Tibial nerve (tissue), 4 donors: ENCODE data around the gene CYP27C1. TPM values are rescaled to one million over a fixed set of nuclear protein-coding genes. Genes with fewer than 3 reads are reported as not detected.

ENCODE experiments used
- DNase-seq, 2 donors: peaks; one replicate each; pipeline ENCODE4 v3.0.0-alpha.2; 2019; ENCODE audit warnings: low spot score in 2 of 2
- H3K27ac ChIP-seq, 4 donors: fragments of 200-600 bp; sonication (generic) in 3 of 4; one replicate each; pipeline ENCODE4 v1.5.1; 2017 to 2019; ENCODE audit warnings: mild to moderate bottlenecking in 1 of 4
- H3K27me3 ChIP-seq, 2 donors: fragments of 200-600 bp; sonication (generic) in 1 of 2; one replicate each; pipeline versions ENCODE4 v1.5.1 to v1.6.0; 2017 to 2019
- H3K36me3 ChIP-seq, 3 donors: fragments of 200-600 bp; sonication (generic); one replicate each; pipeline ENCODE4 v1.5.1; 2018 to 2019
- H3K4me1 ChIP-seq, 4 donors: fragments of 200-600 bp; sonication (generic) in 3 of 4; one replicate each; pipeline ENCODE4 v1.5.1; 2017 to 2019
- H3K4me3 ChIP-seq, 4 donors: fragments of 200-600 bp; sonication (generic) in 3 of 4; one replicate each; pipeline ENCODE4 v1.5.1; 2017 to 2019; ENCODE audit warnings: mild to moderate bottlenecking in 1 of 4, moderate library complexity in 1 of 4
- H3K9me3 ChIP-seq, 4 donors: fragments of 200-600 bp; sonication (generic) in 3 of 4; one replicate each; pipeline ENCODE4 v1.5.1; 2017 to 2019
- EP300 ChIP-seq, 2 donors: sonication (generic); formaldehyde crosslinking; IDR thresholded peaks; one replicate each; pipeline ENCODE4 v1.6.1; 2017; ENCODE audit warnings: antibody characterized with exemption in 2 of 2, mild to moderate bottlenecking in 1 of 2
- POLR2A ChIP-seq, 2 donors: fragments of 450-650 bp; IDR thresholded peaks; one replicate each; pipeline ENCODE4 v1.6.1; 2017; ENCODE audit warnings: antibody characterized with exemption in 2 of 2, mild to moderate bottlenecking in 2 of 2, moderate library complexity in 2 of 2
- WGBS, 2 donors: methylation state at CpG; one replicate each; pipeline ENCODE4 v1.1.5; 2018; 5-methylcytosine and 5-hydroxymethylcytosine counted together
- total RNA-seq, 4 donors: library from RNA; depleted of rRNA; stranded (reverse); fragments of >200 nt; gene quantifications; one replicate each; pipeline ENCODE4 v1.1.0, GENCODE V29; 2016
- TF ChIP-seq, protein P1 (sequence below), 5 experiments: fragments of 200-600 bp in 3 of 5; fragments of 450-650 bp in 2 of 5; sonication (generic) in 3 of 5; IDR thresholded peaks; one replicate each; pipeline ENCODE4 v1.5.1; 2016 to 2019; ENCODE audit warnings: antibody characterized with exemption in 5 of 5, mild to moderate bottlenecking in 3 of 5, moderate library complexity in 2 of 5

Gene CYP27C1
- total RNA-seq, 4 donors from 2014 or later, result 0.42 to 1.2 (median 0.73) TPM

DNA sequence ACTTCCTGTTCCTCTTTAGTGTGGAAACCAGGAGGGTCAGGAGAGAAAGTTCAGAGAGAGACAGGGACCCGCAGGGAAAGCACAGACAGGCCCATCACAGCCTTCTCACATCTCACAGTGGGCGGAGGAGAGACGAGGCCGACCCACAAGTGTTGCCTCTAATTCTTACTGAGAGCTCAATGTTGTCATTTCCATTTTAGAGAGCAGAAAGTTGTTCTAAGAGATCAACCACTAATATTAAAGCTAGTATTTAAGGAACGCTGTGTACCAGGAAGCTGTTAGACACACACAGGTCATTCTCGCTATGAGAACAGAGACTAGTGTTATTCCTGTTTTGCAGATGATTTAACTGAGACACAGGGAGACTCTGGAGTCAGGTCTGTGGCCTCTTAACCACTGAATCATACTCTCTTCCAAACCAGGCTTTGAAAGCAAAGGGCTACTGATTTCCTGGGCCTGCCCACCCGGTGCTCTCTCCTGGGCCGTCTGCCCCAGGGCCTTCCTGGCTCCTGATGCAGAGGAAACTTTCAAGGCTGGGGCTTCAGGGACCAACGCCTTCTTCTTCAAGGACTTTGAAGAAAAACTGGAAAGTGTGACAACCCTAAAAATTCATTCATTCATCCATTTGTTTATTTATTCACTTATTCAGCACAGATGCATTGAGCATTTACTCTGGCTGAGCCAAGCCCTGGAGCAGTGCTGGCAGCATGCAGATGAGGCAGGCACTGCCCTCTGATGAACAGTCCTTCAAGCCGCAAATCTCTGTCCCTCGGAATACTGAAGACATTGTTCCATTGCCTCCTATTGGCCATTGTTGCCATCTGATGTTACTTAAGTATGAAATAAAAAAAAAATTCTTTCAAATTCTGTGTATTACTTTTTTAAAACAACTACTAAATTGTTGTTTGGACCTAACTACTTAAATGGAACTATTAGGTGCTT is 76.0 kb downstream of the CYP27C1 start:
- 36 to 41% methylated on average over 11 of the region's 11 CpGs for WGBS, 2 donors
- Histone ChIP-seq H3K27ac (peak overlapping the region; percentile 54 to 88 (median 76)), H3K9me3 (no peaks in the 10 kb centered on the region), H3K27me3 (no peaks in the 10 kb centered on the region), H3K36me3 (no peaks in the 10 kb centered on the region), H3K4me3 (no peak overlapping the region), H3K4me1 (peaks cover 0 to 38% (median 24%) of the 10 kb centered on the region in 4 donors)
- DNase-seq, result peak in 1 of 2 donors; percentile 35
- TF ChIP-seq, protein P1, sequence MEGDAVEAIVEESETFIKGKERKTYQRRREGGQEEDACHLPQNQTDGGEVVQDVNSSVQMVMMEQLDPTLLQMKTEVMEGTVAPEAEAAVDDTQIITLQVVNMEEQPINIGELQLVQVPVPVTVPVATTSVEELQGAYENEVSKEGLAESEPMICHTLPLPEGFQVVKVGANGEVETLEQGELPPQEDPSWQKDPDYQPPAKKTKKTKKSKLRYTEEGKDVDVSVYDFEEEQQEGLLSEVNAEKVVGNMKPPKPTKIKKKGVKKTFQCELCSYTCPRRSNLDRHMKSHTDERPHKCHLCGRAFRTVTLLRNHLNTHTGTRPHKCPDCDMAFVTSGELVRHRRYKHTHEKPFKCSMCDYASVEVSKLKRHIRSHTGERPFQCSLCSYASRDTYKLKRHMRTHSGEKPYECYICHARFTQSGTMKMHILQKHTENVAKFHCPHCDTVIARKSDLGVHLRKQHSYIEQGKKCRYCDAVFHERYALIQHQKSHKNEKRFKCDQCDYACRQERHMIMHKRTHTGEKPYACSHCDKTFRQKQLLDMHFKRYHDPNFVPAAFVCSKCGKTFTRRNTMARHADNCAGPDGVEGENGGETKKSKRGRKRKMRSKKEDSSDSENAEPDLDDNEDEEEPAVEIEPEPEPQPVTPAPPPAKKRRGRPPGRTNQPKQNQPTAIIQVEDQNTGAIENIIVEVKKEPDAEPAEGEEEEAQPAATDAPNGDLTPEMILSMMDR (IDR thresholded peaks at IDR 0.05), result peak; percentile 16 to 49 (median 43)
- TF ChIP-seq POLR2A (IDR thresholded peaks at IDR 0.05) (no peak), EP300 (IDR thresholded peaks at IDR 0.05) (peak in 1 of 2 donors; percentile 67)

DNA sequence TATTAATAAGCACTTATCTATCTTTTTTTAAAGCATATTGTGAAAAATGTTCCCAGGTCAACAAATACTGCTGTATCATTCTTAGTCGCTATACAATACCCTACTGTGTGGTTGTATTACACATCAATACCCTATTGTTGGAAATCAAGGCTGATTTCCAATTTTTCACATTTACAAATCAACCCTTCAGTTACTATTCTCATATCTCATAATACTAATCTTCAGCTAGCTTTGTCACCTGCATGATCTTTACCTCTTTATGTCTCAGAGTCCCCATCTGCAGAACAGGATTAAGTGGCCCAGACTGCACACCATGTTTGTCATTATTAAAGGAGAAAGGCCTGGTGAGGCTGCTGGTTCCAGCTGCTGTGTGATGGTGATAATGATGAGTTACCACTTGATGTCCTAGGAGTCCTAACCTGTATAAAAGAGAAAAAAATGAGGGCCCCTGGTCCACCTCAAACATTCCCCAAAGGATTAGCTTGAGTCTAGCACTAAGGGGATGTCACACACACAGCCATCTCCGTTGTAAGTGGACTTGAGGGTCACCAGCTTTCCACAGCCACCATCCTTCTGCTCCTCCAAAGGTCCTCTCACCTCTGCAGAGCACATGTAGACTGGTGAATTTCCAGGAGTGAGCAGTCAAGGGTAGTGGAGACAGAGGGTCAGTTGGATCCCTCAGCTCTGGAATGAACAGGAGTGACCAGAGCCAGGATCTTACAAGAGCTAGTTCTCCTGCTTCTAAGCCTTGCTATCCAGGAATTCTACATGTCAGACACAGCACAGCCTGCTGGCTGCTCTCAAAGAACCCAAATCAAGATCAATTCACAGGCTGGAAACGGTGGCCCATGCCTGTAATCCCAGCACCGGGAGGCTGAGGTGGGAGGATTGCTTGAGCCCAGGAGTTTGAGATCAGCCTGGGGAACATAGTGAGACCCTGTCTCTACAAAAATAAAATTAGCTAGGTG is 77.2 kb downstream of the CYP27C1 start:
- Histone ChIP-seq H3K27ac (peak overlapping the region; percentile 54 to 88 (median 76)), H3K4me1 (peaks cover 0 to 38% (median 24%) of the 10 kb centered on the region in 4 donors), H3K36me3 (no peaks in the 10 kb centered on the region), H3K4me3 (no peak overlapping the region), H3K9me3 (no peaks in the 10 kb centered on the region), H3K27me3 (no peaks in the 10 kb centered on the region)
- 71 to 75% methylated on average over 4 of the region's 4 CpGs for WGBS, 2 donors
- no peak for DNase-seq
- TF ChIP-seq POLR2A (IDR thresholded peaks at IDR 0.05) (no peak), EP300 (IDR thresholded peaks at IDR 0.05) (no peak)
- TF ChIP-seq, protein P1 (IDR thresholded peaks at IDR 0.05), result no peak

DNA sequence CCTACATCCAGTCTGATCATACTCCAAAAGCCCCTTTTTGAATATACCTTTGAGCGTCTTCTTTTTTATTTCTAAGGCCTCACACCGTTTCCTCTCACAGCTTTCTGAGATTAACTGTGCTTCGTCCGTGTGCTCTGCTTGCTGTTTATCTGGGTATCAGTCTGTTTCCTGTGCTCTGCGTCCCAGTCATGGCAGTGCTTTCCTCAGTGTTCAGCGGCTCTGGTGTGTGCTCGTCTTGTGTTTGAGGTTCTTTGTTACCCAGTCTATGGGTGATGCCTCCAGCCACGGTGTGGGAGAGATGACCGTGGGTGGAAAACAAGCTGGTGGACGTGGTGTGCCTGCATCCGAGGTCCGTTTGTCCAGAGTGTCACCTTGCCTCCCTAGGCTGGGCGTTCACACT is 79.6 kb downstream of the CYP27C1 start:
- Histone ChIP-seq H3K4me1 (peaks cover 0 to 33% (median 24%) of the 10 kb centered on the region in 4 donors), H3K4me3 (no peak overlapping the region), H3K27ac (no peak overlapping the region), H3K27me3 (no peaks in the 10 kb centered on the region), H3K36me3 (no peaks in the 10 kb centered on the region), H3K9me3 (no peaks in the 10 kb centered on the region)
- no peak for TF ChIP-seq POLR2A (IDR thresholded peaks at IDR 0.05)
- TF ChIP-seq, protein P1 (IDR thresholded peaks at IDR 0.05), result no peak
- no peak for TF ChIP-seq EP300 (IDR thresholded peaks at IDR 0.05)
- no peak for DNase-seq
- 71 to 78% methylated on average over 13 of the region's 13 CpGs for WGBS, 2 donors

- Histone ChIP-seq H3K27ac (no peak overlapping the region), H3K4me3 (no peak overlapping the region), H3K9me3 (no peaks in the 10 kb centered on the region), H3K27me3 (no peaks in the 10 kb centered on the region), H3K36me3 (no peaks in the 10 kb centered on the region), H3K4me1 (peaks cover 0 to 26% (median 19%) of the 10 kb centered on the region in 4 donors)
- 82 to 84% methylated on average over 2 of the region's 2 CpGs for WGBS, 2 donors
- TF ChIP-seq, protein P1 (IDR thresholded peaks at IDR 0.05), result no peak
- no peak for TF ChIP-seq POLR2A (IDR thresholded peaks at IDR 0.05)
- DNase-seq, result no peak
Observed at GRCh38 chr2:127139766-127140165, 80.3 kb downstream of the CYP27C1 start.
